Stimulated activated CD4-positive, alpha-beta T cell treated with anti-CD3 and anti-CD28 coated beads, Interleukin-4, amount 100 ng/mL, for 1 hour (primary cell): ENCODE data around the gene SNX18.

Source experiments
- DNase-seq: peaks from one replicate; pipeline ENCODE4 v3.0.0-alpha.2; 2020

The SNX18 gene

DNA sequence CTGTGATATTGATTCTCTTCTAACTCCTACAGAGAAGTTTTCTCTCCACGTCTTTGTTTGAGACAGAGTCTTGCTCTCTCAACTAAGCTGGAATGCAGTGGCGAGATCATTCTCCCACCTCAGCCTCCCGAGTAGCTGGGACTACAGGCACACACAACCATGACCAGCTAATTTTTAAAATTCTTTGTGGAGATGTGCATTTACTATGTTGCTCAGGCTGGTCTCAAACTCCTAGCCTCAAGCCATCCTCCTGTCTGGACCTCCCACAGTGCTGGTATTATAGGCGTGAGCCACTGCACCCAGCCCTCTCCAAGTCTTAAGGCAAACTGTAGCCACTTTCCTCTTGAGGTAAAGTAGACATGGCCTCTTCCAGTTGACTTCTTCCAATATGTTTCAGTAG lies 72.2 kb downstream of the SNX18 start:
- no peak for DNase-seq

GRCh38 chr5:54590824-54591223 lies 73.3 kb downstream of the SNX18 start:
- DNase-seq = no peak

DNA sequence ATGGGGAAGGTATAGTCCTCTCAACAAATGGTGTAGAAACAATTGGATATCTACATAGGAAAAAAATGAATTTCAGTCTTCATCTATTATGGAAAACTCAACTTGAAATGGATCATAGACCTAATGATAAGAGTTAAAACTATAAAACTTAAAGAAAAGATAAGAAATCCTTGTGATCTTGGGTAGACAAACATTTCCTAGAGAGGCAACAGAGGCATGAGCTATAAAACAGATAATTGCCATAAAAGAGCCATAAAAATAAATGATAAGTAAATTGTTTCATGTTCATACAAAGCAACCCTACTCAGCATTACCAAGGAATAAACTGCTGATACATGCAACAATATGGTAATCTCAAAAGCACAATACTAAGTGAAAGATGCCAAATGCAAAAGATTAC lies 76.2 kb downstream of the SNX18 start:
- no peak for DNase-seq

DNA sequence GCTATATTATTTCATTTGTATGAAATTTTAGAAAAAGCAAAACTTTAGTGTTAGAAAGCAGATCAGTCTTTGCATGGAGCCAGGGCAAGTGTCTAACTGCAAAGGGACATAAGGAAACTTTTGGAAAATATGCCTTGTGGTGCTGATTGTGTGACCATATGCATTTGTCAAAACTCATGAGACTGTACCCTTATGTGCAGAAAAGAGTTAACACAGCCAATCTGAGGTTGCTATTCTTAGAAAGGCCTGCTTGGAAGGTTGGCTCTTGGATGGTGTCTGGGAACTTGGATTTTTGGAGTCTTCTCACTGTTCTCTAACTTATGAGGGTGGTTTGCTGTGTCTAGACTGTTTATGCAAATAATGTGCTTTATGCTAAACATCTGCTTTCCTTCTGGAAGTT lies 76.6 kb downstream of the SNX18 start:
- DNase-seq = no peak

DNA sequence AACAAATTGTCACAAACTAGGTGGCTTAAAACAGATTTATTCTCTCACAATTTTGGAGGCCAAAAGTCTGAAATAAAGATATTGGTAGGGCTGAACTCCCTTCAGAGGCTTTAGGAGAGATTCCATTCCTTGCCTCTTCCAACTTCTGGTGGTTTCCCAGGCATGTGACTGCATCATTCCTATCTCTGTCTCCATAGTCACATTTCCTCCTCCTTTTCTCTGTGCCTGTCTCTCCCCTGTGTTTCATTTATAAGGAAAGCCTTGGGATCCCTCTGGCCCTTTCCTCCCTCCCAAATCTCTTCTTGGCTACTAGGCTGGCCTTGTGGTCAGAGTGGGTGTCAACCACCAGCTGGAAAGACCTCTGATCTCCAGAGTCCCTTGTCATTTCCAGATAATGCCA lies 78.2 kb downstream of the SNX18 start:
- DNase-seq = no peak
